OCI-LY7 (cell line): ENCODE measurements around the gene ZNF837.

Source experiments
- CTCF ChIP-seq: fragments of 200-600 bp; sonication (generic); conservative IDR thresholded peaks from 2 replicates; pipeline ENCODE4 v1.5.1; 2014; ENCODE audit warnings: mild to moderate bottlenecking, antibody characterized with exemption, low read length, moderate library complexity, mixed read lengths
- EZH2phosphoT487 ChIP-seq: fragments of 200-600 bp; sonication (generic); IDR thresholded peaks from 2 replicates; pipeline ENCODE4 v1.6.1; 2018; ENCODE audit warnings: low read depth, borderline replicate concordance, mild to moderate bottlenecking, mixed run types, antibody characterized with exemption, low read length, moderate library complexity, mixed read lengths

DNA sequence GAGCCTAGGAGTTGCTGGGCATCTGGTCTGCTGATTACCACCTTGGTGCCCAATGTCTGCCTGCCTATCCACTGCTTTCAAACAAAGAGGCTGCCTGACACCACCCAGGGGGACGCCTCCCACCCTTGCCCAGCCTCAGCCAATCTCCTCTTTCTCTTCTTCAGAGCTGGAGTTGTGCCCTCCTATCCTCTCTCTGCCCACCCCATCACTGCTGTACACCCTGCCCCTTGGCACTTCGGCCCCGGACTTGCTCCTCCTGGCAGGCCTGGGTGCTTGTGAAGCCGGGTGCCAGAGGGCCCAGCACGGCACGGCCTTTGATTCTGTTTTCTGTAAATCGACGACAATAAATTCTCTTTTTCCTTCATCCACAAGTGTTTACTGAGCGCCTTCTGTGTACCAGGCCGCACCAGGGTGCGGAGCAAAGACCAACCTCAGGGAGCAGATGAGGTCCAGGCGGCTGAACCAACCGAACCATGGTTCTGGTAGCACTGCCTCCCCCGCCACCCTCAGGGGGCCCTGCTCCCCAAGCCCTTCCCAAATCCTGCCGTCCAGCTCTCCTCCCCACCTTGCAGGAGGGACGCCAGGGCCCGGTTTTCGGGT, 19.6 kb upstream of the ZNF837 start:
- TF ChIP-seq CTCF (no peak), EZH2phosphoT487 (no peak)
